Lower leg skin (tissue), 3 donors: ENCODE measurements around the gene NOP53.

Experiments used
- POLR2A ChIP-seq, 2 donors: fragments of 450-650 bp; IDR thresholded peaks; one replicate each; pipeline ENCODE4 v1.6.1; 2016 to 2017; ENCODE audit warnings: antibody characterized with exemption in 2 of 2, mild to moderate bottlenecking in 1 of 2, moderate library complexity in 1 of 2
- TF ChIP-seq, protein P1 (sequence below), 3 donors: fragments of 450-650 bp; IDR thresholded peaks; one replicate each; pipeline ENCODE4 v1.5.1; 2016; ENCODE audit warnings: antibody characterized with exemption in 3 of 3, mild to moderate bottlenecking in 3 of 3, moderate library complexity in 2 of 3

DNA sequence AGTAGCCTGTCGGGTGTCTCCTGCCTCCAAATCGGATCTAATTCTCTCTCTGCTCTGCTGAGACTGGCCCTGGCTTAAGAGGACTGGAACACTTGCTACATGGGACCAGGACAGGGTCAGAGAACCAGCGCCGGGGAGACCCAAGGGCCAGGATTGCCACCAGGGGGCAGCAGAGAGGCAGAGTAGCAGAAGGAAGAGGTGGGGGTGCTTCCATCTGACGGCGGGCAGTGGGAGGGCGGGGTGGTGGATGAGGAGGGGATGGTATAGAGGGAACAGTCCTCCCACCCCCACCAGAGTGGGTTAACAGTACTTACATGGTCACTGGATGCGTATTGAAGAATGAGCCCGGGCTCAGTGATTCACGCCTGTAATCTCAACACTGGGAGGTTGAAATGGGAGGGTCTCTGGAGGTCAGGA, 45.1 kb downstream of the NOP53 start:
- no peak for TF ChIP-seq POLR2A (IDR thresholded peaks at IDR 0.05)
- TF ChIP-seq, protein P1, sequence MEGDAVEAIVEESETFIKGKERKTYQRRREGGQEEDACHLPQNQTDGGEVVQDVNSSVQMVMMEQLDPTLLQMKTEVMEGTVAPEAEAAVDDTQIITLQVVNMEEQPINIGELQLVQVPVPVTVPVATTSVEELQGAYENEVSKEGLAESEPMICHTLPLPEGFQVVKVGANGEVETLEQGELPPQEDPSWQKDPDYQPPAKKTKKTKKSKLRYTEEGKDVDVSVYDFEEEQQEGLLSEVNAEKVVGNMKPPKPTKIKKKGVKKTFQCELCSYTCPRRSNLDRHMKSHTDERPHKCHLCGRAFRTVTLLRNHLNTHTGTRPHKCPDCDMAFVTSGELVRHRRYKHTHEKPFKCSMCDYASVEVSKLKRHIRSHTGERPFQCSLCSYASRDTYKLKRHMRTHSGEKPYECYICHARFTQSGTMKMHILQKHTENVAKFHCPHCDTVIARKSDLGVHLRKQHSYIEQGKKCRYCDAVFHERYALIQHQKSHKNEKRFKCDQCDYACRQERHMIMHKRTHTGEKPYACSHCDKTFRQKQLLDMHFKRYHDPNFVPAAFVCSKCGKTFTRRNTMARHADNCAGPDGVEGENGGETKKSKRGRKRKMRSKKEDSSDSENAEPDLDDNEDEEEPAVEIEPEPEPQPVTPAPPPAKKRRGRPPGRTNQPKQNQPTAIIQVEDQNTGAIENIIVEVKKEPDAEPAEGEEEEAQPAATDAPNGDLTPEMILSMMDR (IDR thresholded peaks at IDR 0.05) = no peak
